GM19351 (cell line): ENCODE results near the gene FUT1.
"Not testable (repeated sequence)": the region's sequence is repeated elsewhere in the genome, so short reads cannot be mapped to it uniquely, and the experiment has no call there.

Experiments
- ATAC-seq: cut with Tn5 transposase; IDR thresholded peaks from one replicate; pipeline ENCODE4 v1.9.1; 2021; ENCODE audit warnings: mild to moderate bottlenecking, moderate library complexity; ENCODE audit not compliant: unreplicated experiment

The FUT1 gene

GRCh38 chr19:48752496-48753365 lies at the start of gene FUT1:
Gene FUT1 (minus strand): TSS chr19:48752641. CDS start chr19:48751281, 1,360 bp downstream.
- no peak for ATAC-seq

DNA sequence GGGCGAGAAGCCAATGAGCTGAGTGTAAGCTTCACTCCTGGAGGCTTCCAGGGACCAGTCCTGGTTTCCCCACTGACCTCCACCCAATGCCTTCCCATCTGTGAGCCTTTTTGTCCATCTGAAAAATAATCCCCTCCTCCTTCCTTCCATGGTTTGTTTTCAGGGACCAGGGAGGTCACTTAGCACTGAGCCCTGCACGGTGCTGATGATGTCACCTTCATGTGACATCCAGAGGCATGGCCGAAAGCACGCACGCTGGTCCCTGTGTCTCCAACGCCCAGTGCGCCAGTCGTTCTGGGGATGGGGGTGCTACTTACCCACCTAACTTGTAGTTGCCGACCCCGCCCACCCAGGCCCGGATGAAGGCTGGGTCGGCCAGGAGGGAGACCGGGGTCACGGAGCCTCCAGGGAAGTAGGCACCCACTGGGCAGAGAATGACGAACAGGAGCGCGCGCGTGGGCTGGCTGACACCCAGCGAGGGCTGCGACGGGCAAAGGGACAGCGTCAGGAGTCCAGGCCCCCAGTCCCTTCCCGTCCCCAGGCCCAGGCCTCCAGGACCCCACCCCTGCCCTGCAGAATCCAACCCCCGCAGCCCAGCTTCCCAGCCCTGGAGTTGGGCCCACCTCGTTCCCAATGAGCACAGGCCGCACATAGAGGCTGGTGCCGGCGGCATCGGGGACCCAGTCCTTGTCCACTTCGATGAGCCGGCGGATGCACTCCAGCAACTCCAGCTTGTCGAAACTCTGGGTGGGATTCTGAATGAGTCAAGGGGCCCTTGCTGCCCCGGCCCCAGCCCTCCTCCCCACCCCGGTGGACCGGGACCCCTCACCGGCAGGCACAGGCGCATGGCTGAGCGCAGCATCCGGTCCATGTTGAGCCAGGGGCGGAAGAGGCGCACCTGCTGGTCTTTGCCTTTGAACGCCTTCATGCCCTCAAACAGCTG lies 47.2 kb upstream of the FUT1 start:
- ATAC-seq = no peak

- ATAC-seq = no peak
These were observed 46.5 kb upstream of the FUT1 start for GRCh38 chr19:48798937-48799336.

- ATAC-seq = no peak
These were observed 44.7 kb upstream of the FUT1 start for GRCh38 chr19:48797103-48797502.

DNA sequence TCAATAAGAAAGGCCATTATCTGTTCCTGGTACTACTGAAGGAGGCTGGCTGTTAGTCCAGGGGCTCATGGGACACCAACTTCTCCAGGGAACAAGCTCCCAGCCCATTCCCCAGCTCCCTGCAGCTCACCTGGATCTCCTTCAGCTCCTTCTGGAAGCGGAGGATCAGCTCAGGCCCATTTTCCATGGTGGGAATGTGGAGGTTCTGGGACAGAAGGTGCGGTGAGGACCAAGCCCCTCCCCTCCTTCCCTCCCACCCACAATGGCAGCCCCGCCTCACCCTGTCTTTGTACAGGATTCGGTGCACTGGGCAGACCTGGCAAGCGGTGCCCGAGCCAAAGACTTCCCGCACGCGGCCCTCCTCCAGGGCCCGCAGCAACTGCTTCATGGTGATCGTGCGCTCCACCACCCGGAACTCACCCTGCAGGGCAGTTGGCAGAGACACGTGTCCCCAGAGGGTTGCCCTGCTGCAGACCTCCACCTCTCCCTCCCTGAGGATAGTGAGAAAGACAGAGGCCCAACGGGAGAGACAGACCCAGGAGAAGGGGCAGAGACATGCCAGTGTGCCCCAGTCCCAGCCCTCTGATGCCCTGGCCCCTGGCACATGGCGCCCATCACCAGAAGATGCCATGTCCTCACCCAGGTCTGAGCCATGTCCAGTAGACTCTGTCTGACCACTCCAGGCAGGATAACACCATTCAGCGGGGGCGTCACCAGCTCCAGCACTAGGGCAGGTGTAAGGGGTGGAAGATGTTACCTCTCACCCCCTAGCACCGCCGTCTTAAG lies 44.0 kb upstream of the FUT1 start:
- ATAC-seq = no peak

- no peak for ATAC-seq
These were observed 43.2 kb upstream of the FUT1 start for GRCh38 chr19:48795685-48796070.

DNA sequence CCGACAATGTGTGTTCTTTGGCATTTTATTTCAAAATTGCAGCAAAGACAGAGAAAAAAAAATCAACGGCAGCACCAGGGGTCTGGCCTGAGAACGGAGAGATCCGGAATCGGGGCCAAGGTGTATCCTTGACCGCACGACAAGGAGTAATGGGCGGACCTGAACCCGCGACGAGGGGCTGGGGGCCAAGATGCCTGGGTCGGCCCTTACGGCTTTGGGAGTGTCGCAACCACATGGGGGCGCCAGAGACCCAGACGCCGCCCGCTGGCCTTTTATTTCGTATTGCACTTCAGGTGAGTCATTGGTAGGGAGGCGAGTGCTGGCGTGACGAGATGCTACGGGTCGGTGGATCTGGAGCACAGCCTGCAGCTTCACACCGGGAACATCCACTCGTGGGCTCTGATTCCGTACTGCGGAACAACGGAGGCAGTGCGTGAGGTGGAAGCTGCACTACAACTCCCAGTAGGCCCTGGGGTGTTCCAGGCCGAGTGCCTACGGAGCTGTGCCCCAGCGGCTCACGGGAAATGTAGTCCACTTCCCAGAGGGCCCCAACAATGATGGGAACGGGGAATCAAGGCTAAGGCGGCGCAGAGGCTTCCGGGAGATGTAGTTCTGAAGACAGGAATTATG lies 42.7 kb upstream of the FUT1 start:
- peak; percentile 74 for ATAC-seq

- no peak for ATAC-seq
These were observed 41.9 kb upstream of the FUT1 start for GRCh38 chr19:48794291-48794690.

DNA sequence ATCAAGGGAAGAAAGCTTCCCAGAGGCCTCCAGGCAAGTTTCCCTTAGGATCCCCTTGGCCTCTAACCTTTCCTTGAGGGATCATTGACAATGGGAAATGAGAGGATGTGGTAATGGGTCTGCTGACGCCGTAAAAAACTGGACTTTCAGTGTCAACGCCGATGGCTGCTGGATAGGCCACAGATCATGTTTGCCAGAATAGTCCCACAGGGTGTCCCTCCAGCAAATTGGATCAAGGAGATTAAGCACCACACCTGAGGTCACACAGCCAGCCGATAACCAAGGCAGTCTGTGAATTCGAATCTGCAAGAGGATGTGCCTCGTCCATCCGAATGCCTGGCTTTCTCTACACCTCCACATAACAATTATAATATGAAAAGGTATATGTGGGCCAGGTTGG lies 40.8 kb upstream of the FUT1 start:
- no peak for ATAC-seq

DNA sequence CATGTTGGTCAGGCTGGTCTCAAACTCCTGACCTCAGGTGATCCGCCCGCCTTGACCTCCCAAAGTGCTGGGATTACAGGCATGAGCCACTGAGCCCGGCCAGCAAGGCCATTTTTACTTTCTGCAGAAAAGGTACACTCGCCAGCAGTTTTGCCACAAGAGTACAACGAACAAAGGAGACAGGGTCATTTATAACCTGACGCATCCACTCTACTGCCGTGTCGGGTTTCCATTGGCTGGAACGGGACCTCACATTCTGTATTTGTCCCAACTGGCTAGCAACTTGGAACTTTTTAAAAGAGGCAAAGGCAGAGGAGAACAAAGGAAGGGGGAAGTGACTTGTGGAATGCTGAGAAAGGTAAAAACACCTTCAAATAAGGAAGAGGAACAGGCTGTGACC lies 34.9 kb upstream of the FUT1 start:
- ATAC-seq = not testable (repeated sequence)

GRCh38 chr19:48786422-48786821 lies 34.0 kb upstream of the FUT1 start:
- not testable (repeated sequence) for ATAC-seq

DNA sequence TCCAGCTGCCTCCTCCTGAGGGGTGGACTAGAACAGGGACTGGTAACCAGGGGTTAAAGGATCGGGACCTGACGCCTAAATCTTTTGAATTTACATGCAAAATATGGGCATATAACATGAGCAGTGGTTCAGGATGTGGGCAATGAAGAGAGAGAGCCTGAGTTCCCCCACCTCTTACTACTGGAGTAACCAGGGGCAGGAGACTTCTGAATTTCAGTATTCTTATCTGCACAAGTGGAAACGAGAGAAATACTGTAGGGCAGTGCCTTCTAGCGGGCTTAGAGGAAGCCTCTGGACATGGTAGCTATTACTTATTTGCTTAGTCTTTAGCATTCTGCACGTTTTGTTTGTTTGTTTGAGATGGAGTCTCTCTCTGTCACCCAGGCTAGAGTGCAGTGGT lies 32.1 kb upstream of the FUT1 start:
- ATAC-seq = no peak

DNA sequence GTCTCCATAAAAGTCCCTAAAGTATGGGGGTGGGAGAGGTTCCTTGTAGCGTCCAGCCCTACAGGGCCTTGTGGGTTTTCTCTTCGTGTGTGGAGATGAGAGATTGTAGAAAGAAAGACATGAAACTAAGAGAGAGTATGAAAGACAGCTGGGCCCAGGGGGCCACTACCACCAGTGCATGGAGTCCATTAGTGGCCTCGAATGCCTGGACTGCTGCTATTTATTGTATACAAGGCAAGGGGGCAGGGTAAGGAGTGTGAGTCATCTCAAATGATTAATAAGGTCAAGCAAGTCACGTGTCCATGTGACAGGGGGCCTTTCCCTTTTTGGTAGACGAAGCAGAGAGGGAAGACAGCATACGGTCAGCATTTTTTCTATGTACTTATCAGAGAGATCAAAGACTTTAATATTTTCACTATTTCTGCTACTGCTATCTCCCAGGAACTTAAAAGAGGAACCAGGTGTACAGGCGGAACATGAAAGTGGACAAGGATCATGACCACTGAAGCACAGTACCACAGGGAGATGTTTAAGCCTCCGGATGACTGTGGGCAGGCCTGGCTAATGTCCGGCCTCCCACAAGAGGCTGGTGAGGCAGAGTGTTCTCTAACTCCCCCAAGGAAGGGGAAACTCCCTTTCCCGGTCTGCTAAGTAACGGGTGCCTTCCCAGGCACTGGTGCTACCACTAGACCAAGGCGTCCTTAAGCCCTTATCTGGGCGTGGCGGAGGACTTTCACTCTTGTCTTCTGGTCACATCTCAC lies 28.4 kb upstream of the FUT1 start:
- ATAC-seq = no peak

GRCh38 chr19:48779636-48780035 lies 27.2 kb upstream of the FUT1 start:
- no peak for ATAC-seq

DNA sequence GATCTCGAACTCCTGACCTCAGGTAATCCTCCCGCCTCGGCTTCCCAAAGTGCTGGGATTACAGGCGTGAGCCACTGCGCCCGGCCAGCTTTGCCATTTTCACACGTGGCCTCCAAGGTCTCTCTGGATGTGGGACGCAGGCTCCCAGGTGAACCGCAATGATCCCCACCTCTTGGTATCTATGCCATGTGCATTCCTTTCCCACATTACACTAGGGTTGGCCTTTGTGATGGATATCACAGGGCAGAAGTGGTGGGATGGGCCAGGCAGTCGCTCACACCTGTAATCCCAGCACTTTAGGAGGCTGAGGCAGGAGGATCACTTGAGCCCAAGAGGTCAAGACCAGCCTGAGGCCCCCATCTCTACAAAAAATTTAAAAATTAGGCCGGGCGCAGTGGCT lies 25.3 kb upstream of the FUT1 start:
- ATAC-seq = no peak

GRCh38 chr19:48777139-48777538 lies 24.7 kb upstream of the FUT1 start:
- no peak for ATAC-seq

GRCh38 chr19:48772503-48772953 lies 20.1 kb upstream of the FUT1 start:
- no peak for ATAC-seq

GRCh38 chr19:48770734-48771472 lies 18.5 kb upstream of the FUT1 start:
- ATAC-seq = no peak

GRCh38 chr19:48770266-48770665 lies 17.8 kb upstream of the FUT1 start:
- ATAC-seq = no peak
